GM19455 (cell line): ENCODE measurements around the gene GABRB3.

Source experiments
- ATAC-seq: cut with Tn5 transposase; IDR thresholded peaks from one replicate; pipeline ENCODE4 v1.9.1; 2021; ENCODE audit not compliant: unreplicated experiment

The GABRB3 gene

DNA sequence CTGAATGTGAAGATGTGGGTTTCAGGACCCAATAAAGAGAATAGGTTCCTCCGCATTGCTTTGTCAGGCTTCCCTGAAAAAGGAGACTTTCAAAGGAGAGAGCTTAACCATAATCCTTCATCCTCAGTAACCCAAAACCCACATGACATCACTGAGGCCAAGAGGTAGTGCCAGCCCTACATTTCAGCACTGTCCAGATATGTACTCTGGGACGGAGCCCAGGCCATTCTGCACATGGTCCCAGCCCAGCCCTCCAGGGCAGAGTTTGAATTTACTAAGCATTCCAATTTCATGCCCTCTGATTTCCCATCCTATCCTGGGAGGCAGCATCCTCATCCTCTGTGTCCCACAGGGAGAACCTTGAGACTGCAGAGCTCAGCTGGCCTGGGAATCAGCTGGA lies 210.5 kb downstream of the GABRB3 start:
- no peak for ATAC-seq

DNA sequence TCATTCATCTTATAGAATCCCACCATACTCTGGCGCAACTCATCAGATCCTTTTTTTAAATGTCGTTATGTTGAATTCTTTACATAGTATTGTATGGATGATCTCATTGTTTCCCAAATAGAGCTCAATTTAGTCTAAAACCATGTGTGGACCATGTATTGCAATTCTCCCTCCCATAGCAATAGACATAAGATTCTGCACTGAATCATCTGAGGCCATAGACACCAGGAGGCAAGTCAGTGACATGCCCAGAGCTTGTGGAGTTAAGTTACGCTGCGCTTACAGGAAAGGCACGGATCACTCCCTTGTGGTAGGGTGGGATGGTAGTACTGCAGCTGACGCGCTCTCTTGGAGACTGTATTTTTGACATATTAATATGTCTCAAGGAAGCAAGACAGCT lies 211.0 kb downstream of the GABRB3 start:
- no peak for ATAC-seq

DNA sequence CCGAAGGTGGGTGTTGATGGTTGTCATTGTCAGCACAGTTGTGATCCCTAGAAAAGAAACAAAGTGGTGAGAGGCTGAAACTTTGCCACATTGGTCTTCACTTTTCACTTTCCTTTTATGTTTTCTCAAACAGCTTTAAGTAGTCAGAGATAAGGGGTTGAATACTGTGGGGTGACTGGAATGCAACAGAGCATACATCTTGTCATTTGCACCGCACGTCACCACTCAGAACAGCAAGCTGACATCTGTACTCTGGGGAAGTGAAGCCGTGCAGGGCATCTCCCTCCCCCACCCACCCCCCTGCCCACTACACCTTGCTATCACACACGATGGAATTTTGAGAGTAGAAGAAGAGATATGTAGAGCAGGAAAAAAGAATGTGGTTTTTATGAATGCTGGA lies 211.7 kb downstream of the GABRB3 start:
- no peak for ATAC-seq

DNA sequence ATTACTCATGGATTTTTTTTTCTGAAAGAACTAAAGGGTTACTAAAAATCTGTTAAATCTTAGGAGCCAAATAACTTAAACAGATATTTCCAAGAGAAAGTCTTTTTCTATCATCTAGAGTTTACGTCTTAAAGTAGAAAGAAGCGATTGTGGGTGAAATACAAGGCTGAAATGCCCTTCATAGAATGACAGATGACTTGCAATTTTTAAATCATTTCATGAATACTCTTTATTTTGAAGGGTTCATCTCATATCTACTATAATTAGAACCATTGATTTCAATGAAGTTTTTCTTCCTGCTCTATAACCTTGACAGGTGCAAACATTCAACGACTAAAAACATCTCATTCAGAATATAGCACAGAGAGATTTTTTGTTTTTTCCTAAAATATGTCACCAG lies 217.0 kb downstream of the GABRB3 start:
- ATAC-seq = no peak

DNA sequence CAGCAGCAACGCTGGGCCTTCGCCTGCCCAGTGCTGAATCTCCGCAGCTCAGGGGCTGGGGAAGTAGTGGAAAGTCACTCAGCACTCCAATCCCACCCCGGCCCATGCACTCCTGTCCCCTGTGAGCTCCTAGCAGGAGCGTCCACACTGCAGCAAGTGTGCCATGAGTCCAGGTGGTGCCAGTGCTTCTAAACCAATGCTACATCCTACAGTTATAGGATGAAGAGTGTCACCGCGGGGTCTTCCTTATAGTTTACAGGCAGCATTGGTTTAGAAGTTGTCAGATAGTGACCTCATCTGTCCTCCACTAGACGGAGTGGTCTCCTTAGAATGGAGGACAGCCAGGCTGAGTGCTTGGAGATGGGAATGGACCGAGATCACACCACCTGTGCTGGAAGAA lies 221.4 kb downstream of the GABRB3 start:
- no peak for ATAC-seq

DNA sequence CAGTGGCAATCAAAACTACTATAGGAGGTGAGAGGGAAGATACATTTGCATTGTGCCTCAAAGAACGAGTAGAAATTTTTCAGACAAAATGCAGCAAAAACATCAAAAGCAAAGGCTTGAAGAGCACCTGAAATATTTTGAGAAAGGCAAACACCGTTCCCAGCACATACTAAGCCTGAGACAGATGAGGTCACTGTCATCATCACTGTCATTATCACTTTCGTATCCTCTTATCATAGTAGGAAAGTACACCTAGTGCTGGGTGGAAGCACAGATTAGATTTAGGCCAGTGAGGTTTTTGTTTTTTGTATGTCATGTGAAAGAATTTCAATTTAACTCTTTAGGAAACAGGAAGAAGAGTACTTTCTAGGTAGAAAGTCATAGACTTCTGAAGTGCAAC lies 222.0 kb downstream of the GABRB3 start:
- no peak for ATAC-seq

DNA sequence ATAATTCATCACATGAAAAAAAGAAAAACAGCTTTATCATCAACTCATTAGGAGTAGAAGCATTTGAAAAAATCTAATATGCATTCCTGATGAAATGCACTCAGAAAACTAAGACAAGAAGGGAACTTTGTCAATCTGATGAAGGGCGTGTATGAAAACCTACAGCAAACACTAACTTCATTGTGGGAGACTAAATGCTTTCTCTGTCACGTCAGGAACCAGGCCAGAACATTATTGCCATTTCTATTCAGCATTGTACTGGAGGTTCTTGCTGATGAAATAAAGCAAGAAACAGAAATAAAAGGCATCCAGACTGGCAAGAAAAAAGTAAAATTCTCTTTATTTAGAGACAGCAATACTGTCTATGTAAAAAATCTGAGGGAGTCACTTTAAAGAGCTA lies 235.2 kb downstream of the GABRB3 start:
- no peak for ATAC-seq

DNA sequence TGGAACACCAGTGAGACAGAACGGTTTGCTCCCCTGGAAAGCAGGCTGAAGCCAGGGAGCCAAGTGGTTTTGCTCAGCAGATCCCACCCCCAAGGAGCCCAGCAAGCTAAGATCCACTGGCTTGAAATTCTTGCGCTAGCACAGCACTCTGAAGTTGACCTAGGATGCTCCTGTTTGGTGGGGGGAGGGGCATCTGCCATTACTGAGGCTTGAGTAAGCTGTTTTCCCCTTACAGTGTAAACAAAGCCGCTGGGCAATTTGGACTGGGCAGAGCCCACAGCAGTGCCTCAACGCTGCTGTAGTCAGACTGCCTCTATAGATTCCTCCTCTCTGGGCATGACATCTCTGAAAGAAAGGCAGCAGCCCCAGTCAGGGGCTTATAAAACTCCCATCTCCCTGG lies 241.4 kb downstream of the GABRB3 start:
- no peak for ATAC-seq

DNA sequence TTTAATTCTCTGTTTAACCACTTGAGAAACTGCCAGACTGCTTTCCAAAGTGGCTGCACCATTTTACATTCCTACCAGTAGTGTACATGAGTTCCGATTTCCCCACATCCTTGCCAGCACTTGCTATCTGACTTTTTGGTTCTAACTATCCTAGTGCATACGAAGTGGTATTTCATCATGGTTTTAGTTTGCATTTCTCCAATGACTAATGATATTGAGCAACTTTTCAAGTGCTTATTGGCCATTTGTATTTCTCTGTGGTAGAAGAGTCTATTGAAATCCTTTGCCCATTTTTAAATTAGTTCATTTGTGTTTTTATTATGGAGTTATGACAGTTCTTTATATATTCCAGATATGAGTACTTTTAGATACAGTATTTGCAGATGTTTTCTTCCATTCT lies 247.8 kb downstream of the GABRB3 start:
- ATAC-seq = no peak

DNA sequence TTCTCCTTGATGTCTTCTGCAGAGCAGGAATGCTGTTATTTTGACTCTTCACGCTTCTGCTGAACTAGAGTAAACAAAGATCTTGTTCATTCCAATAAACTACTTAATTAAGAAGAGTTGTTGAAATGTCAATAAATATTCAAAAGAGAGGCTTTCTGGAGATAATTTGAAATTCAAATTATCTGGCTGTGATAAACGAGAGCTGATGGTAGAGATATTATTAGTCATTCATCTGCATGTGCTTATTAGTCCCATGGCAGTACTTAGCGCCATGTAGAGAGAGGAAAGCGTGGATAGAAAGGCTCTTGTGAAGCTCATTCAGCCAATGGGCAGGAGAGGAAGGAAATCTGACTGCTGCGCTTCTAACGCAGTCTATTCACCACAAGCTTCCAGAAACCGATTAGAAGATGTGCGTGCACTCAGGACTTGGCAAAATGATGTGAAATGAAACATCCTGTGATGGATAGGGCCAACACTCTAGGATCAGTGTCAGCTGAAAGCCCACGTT lies 251.1 kb downstream of the GABRB3 start:
- ATAC-seq = no peak

DNA sequence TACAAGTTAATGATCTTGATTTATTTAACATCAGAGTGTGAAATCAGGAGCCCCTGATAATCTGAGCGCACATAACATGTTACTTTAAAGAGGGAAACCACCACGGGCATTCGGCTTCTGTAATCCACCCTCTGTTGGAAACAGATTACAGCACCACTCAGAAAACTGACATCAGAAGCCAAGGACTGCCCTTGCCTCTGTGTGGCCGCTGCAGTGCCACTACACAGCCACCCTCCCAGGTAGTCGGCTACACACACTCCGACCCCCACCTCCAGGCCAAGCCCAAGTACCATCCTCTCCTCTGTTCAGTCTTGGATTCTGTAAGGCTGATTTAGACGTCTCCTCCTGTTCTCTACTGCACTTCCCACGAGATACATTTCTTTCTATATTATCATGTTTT lies 251.7 kb downstream of the GABRB3 start:
- ATAC-seq = no peak

DNA sequence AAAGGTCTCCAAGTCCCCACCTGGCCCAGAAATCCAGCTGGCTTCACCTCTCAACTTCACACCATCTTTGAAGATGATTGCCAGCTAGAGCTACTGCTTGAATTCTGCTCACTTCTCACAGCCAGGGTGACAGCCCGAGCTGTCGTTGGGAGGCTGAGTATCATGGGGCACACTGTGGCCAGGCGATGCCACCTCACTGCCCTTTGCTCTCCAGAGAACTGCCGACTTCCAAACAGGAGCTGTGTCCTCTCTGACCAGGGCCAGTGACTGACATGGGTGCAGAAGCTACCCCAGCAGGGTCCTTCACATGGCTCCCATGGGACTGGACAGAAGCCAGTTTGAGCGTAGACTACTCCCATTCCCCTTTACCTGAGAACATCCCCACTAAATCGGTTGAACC lies 254.0 kb downstream of the GABRB3 start:
- ATAC-seq = no peak

DNA sequence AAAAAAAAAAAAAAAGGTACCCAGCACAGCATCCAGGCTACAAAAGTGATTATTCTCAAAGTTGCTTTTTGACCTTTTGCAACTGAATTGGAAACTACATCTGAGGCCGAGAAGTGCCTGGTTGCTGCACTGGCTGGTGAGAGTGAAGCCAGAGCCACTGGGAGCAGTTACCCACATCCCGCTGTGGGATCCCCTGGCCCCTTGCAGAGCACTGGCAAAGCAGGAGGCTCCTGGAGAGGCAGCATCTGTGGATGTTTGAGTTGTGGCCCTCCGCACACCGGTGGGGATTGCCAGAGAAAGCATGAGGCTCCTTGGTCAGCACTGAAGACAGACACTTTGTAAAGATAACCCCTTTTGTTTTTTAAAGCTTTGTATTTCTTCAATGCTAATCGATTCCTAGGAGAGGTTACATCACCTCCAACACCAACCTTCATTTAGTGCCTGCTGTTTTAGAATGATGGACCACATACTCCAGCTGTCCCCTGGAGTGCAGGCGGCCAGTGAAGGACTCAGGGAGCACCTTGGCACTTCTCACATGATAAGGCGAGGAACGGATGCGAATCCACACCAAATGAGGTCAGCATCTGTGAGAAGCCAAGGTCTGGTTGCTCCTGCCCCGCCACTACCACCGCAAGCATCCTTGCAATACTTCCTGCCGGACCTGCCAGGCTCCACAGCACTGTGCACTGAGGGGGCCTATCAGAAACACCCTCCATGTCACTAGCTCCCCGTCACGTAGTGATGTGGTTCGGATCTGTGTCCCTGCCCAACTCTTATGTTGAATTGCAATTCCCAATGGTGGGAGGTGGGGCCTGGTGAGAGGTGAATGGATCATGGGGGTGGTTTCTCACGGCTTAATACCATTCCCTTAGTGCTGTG lies 256.5 kb downstream of the GABRB3 start:
- no peak for ATAC-seq

DNA sequence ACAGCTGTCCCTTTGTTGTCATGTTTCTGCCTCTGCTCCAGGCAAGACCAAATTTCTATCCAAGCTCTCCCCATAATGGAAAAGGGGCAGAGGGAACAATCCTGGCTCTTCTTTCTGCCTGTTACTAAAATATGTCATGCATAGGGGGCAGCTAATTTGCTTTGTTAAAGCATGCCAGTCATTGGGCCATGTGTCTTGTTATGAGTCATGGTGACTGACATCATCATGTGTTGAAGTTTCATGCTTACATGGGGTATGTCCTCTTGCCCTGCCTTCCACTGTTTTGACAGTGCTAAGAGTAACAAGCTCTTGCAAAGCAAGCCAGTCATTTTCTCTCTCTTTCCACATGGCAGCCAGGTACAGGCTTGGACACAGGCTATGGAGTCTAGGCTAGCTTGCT lies 268.9 kb downstream of the GABRB3 start:
- no peak for ATAC-seq
